GM23338 (cell line): Measurements from ENCODE around the gene ADAM15.

Experiments used
- CREB1 ChIP-seq: fragments of 250-450 bp; sonication (Bioruptor Pico); IDR thresholded peaks from 2 replicates; pipeline ENCODE4 v1.5.0; 2020; ENCODE audit warnings: low read depth, mild to moderate bottlenecking, moderate library complexity
- CTCF ChIP-seq, 2 experiments: fragments of 200-600 bp in 1 of 2; sonication (generic) in 1 of 2; conservative IDR thresholded peaks; 2 replicates each; pipeline versions ENCODE4 v1.5.1 to v1.6.1; 2016 to 2017; ENCODE audit warnings: antibody characterized with exemption in 2 of 2, low read depth in 2 of 2, mild to moderate bottlenecking in 2 of 2, moderate library complexity in 1 of 2
- ETS1 ChIP-seq: IDR thresholded peaks from 2 replicates; pipeline ENCODE4 v1.6.1; 2016; ENCODE audit warnings: antibody characterized with exemption
- EZH2 ChIP-seq: fragments of 200-600 bp; sonication (generic); IDR thresholded peaks from one replicate; pipeline ENCODE4 v1.8.0; 2017; ENCODE audit warnings: antibody characterized with exemption, mild to moderate bottlenecking, low read depth; ENCODE audit not compliant: unreplicated experiment
- EZH2phosphoT487 ChIP-seq: fragments of 200-600 bp; sonication (generic); IDR thresholded peaks from one replicate; pipeline ENCODE4 v1.8.1; 2018; ENCODE audit warnings: antibody characterized with exemption; ENCODE audit not compliant: unreplicated experiment
- JUNB ChIP-seq: IDR thresholded peaks from one replicate; pipeline ENCODE4 v1.6.1; 2016; ENCODE audit warnings: antibody characterized with exemption; ENCODE audit not compliant: unreplicated experiment
- NANOG ChIP-seq: IDR thresholded peaks from 2 replicates; pipeline ENCODE4 v1.6.1; 2016; ENCODE audit warnings: antibody characterized with exemption, borderline replicate concordance
- POLR2AphosphoS5 ChIP-seq: IDR thresholded peaks from 2 replicates; pipeline ENCODE4 v1.6.1; 2016; ENCODE audit warnings: antibody characterized with exemption, low read depth
- REST ChIP-seq: IDR thresholded peaks from one replicate; pipeline ENCODE4 v1.6.1; 2018; ENCODE audit warnings: antibody characterized with exemption; ENCODE audit not compliant: unreplicated experiment
- STAT1 ChIP-seq: IDR thresholded peaks from one replicate; pipeline ENCODE4 v1.6.1; 2016; ENCODE audit warnings: antibody characterized with exemption; ENCODE audit not compliant: unreplicated experiment
- ZNF331 ChIP-seq: fragments of 250-450 bp; sonication (Bioruptor Pico); IDR thresholded peaks from 2 replicates; pipeline ENCODE4 v1.5.0; 2020; ENCODE audit warnings: low read depth, mild to moderate bottlenecking, moderate library complexity

- TF ChIP-seq CTCF (conservative IDR thresholded peaks at IDR 0.05; ENCODE audit: low read depth in 2 of 2), result peak in 1 of 2 experiments; percentile 36; a peak in 2 of 4 replicates
- TF ChIP-seq EZH2, result no peak
- no peak for TF ChIP-seq JUNB
- no peak for TF ChIP-seq REST
- TF ChIP-seq POLR2AphosphoS5, result no peak
- TF ChIP-seq EZH2phosphoT487, result no peak
- TF ChIP-seq ETS1, result no peak
- TF ChIP-seq STAT1, result no peak
- TF ChIP-seq CREB1, result no peak
- TF ChIP-seq NANOG, result no peak
- no peak for TF ChIP-seq ZNF331 (CRISPR knock-in tag)
Observed at GRCh38 chr1:155057788-155058211, 6.7 kb downstream of the ADAM15 start.
